MCF 10A (cell line): ENCODE results near the gene HBD. TPM values are rescaled to one million over a fixed set of nuclear protein-coding genes. Genes with fewer than 3 reads are reported as not detected.

ENCODE experiments used
- BruUV-seq: library from RNA; stranded (reverse); fragments of 400-500 nt; replicated peaks from 2 replicates; lab custom pipeline; 2021; lab: Mats Ljungman, UMichigan
- CTCF ChIA-PET: fragments of 300-600 bp; sonication (Branson Sonifier 250); formaldehyde crosslinking; extraction: SDS; loops from one replicate; lab custom pipeline; 2021; ENCODE audit warnings: antibody characterized with exemption, inconsistent platforms; lab: Yijun Ruan, JAX
- POLR2A ChIA-PET: fragments of 300-600, 350-650 bp; sonication (Branson Sonifier 250); formaldehyde crosslinking; extraction: SDS; loops from one replicate; lab custom pipeline; 2020; ENCODE audit warnings: antibody characterized with exemption, inconsistent platforms; lab: Yijun Ruan, JAX
- DNase-seq: peaks from one replicate; pipeline ENCODE4 v3.0.0-alpha.2; 2018; ENCODE audit not compliant: unreplicated experiment
- H3K27ac Mint-ChIP-seq: one replicate; pipeline ENCODE4 v1.8.0; 2022; ENCODE audit warnings: mild to moderate bottlenecking, low read depth, mixed read lengths; ENCODE audit not compliant: unreplicated experiment
- H3K27me3 Mint-ChIP-seq: one replicate; pipeline ENCODE4 v1.8.0; 2022; ENCODE audit warnings: mixed read lengths; ENCODE audit not compliant: insufficient read depth, unreplicated experiment
- H3K36me3 Mint-ChIP-seq: one replicate; pipeline ENCODE4 v1.8.0; 2022; ENCODE audit warnings: mild to moderate bottlenecking, moderate library complexity, mixed read lengths; ENCODE audit not compliant: insufficient read depth, unreplicated experiment
- H3K4me1 Mint-ChIP-seq: one replicate; pipeline ENCODE4 v1.8.0; 2022; ENCODE audit warnings: mixed read lengths; ENCODE audit not compliant: insufficient read depth, unreplicated experiment
- H3K4me3 Mint-ChIP-seq: one replicate; pipeline ENCODE4 v1.8.0; 2022; ENCODE audit warnings: mild to moderate bottlenecking, moderate library complexity, mixed read lengths; ENCODE audit not compliant: unreplicated experiment
- H3K9me3 Mint-ChIP-seq: one replicate; pipeline ENCODE4 v1.8.0; 2022; ENCODE audit warnings: mixed read lengths; ENCODE audit not compliant: unreplicated experiment
- CTCF ChIP-seq: fragments of 200-600 bp; IDR thresholded peaks from one replicate; pipeline ENCODE4 v1.8.0; 2022; ENCODE audit warnings: antibody characterized with exemption, mild to moderate bottlenecking; ENCODE audit not compliant: unreplicated experiment
- intact Hi-C: fragments of 100-400 bp; cut with micrococcal nuclease; formaldehyde crosslinking; loops from 2 replicates; pipeline ENCODE4 v1.14.1; 2022
- total RNA-seq: library from RNA; stranded (reverse); gene quantifications from 2 replicates; pipeline ENCODE4 v1.2.3, GENCODE V29; 2022

Gene HBD
- total RNA-seq, 1 experiment from 2014 or later, result not detected

GRCh38 chr11:5247472-5248192 lies 13.3 kb upstream of the HBD start:
- H3K4me3 Mint-ChIP-seq, result no peak overlapping the region
- CTCF ChIA-PET, result interaction anchor here (0.5 to 0.7 kb wide), 2 partner anchors 9 to 360 kb away, joined by 3 to 4 read pairs; no protein-coding TSS in a partner anchor
- POLR2A ChIA-PET, result no interaction called here
- peaks cover 48% of the 10 kb centered on the region for H3K27me3 Mint-ChIP-seq
- H3K4me1 Mint-ChIP-seq, result peaks cover 6% of the 10 kb centered on the region
- DNase-seq, result no peak
- H3K9me3 Mint-ChIP-seq, result no peaks in the 10 kb centered on the region
- no TSS peak for BruUV-seq
- no peak for TF ChIP-seq CTCF
- no peak overlapping the region for H3K27ac Mint-ChIP-seq
- no peaks in the 10 kb centered on the region for H3K36me3 Mint-ChIP-seq
- intact Hi-C loops, result no loop called here

- ChIA-PET CTCF (interaction anchor here (0.5 kb wide), 1 partner anchor 360 kb away, joined by 3 read pairs; no protein-coding TSS in a partner anchor), POLR2A (no interaction called here)
- H3K4me3 Mint-ChIP-seq, result no peak overlapping the region
- intact Hi-C loops, result no loop called here
- H3K9me3 Mint-ChIP-seq, result no peaks in the 10 kb centered on the region
- TF ChIP-seq CTCF, result no peak
- BruUV-seq, result no TSS peak
- H3K27ac Mint-ChIP-seq, result no peak overlapping the region
- no peaks in the 10 kb centered on the region for H3K36me3 Mint-ChIP-seq
- peaks cover 6% of the 10 kb centered on the region for H3K4me1 Mint-ChIP-seq
- DNase-seq, result no peak
- peaks cover 41% of the 10 kb centered on the region for H3K27me3 Mint-ChIP-seq
Measured at GRCh38 chr11:5246772-5247471, 12.6 kb upstream of the HBD start.

GRCh38 chr11:5245155-5245554 lies 10.9 kb upstream of the HBD start:
- Mint-ChIP-seq H3K36me3 (no peaks in the 10 kb centered on the region), H3K4me1 (peaks cover 4% of the 10 kb centered on the region), H3K9me3 (no peaks in the 10 kb centered on the region), H3K27ac (no peak overlapping the region), H3K27me3 (peaks cover 35% of the 10 kb centered on the region), H3K4me3 (no peak overlapping the region)
- DNase-seq, result no peak
- no peak for TF ChIP-seq CTCF
- intact Hi-C loops, result no loop called here
- BruUV-seq, result no TSS peak
- ChIA-PET POLR2A (no interaction called here), CTCF (no interaction called here)

GRCh38 chr11:5243816-5244180 lies 9.5 kb upstream of the HBD start:
- DNase-seq, result no peak
- Mint-ChIP-seq H3K36me3 (no peaks in the 10 kb centered on the region), H3K27ac (no peak overlapping the region), H3K4me1 (no peaks in the 10 kb centered on the region), H3K9me3 (no peaks in the 10 kb centered on the region), H3K27me3 (peaks cover 38% of the 10 kb centered on the region), H3K4me3 (no peak overlapping the region)
- intact Hi-C loops, result no loop called here
- no TSS peak for BruUV-seq
- no peak for TF ChIP-seq CTCF
- CTCF ChIA-PET, result no interaction called here
- POLR2A ChIA-PET, result no interaction called here
